B cell (primary cell): ENCODE measurements around the gene SCP2.

Experiments used
- EZH2 ChIP-seq: IDR thresholded peaks from 2 replicates; pipeline ENCODE4 v1.6.1; 2012; ENCODE audit warnings: borderline replicate concordance, low read depth, mild to moderate bottlenecking, moderate library complexity, low read length; ENCODE audit not compliant: insufficient read depth, poor library complexity, severe bottlenecking
- TF ChIP-seq, protein P1 (sequence below): fragments of 200-600 bp; IDR thresholded peaks from one replicate; pipeline ENCODE4 v1.8.0; 2022; ENCODE audit warnings: antibody characterized with exemption, mild to moderate bottlenecking

DNA sequence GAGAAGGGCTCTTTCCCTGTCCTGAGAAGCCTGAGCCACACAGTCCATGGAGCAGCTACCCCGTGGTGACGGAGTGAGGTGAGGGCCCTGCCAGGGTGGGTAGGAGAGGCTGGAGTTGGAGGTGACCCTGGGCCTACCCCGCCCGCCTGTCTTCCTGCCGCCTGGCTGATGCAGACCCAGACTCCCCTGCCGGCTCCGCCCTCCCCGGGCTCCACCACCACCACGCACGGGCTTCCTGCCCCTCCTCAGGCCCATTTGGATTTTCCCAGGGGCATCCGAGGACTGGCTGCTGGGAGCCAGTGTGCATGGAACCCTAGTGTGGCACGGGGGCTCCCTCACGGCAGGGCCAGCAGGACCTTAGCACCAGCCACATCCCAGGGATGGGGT, 167.4 kb downstream of the SCP2 start:
- TF ChIP-seq, protein P1, sequence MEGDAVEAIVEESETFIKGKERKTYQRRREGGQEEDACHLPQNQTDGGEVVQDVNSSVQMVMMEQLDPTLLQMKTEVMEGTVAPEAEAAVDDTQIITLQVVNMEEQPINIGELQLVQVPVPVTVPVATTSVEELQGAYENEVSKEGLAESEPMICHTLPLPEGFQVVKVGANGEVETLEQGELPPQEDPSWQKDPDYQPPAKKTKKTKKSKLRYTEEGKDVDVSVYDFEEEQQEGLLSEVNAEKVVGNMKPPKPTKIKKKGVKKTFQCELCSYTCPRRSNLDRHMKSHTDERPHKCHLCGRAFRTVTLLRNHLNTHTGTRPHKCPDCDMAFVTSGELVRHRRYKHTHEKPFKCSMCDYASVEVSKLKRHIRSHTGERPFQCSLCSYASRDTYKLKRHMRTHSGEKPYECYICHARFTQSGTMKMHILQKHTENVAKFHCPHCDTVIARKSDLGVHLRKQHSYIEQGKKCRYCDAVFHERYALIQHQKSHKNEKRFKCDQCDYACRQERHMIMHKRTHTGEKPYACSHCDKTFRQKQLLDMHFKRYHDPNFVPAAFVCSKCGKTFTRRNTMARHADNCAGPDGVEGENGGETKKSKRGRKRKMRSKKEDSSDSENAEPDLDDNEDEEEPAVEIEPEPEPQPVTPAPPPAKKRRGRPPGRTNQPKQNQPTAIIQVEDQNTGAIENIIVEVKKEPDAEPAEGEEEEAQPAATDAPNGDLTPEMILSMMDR = no peak
- TF ChIP-seq EZH2 = no peak
